SK-N-SH (cell line): ENCODE results near the gene OR10T2. TPM values are rescaled to one million over a fixed set of nuclear protein-coding genes. Genes with fewer than 3 reads are reported as not detected.

ENCODE experiments used
- CTCF ChIA-PET: fragments of 300-600, 350-600 bp; formaldehyde crosslinking; extraction: SDS; loops from one replicate; lab custom pipeline; 2021; lab: Yijun Ruan, JAX
- POLR2A ChIA-PET: fragments of 350-600 bp; sonication (Branson Sonifier 250); formaldehyde crosslinking; extraction: SDS; loops from one replicate; lab custom pipeline; 2020; ENCODE audit warnings: antibody characterized with exemption, inconsistent platforms; lab: Yijun Ruan, JAX
- DNase-seq: peaks from one replicate; pipeline ENCODE4 v3.0.0; 2012
- H2AFZ ChIP-seq: fragments of 200-600 bp; sonication (generic); 2 replicates; pipeline ENCODE4 v1.8.1; 2016; ENCODE audit warnings: antibody characterized with exemption, mild to moderate bottlenecking, low read depth
- H3F3A ChIP-seq: fragments of 200-600 bp; sonication (generic); replicated peaks from 2 replicates; pipeline ENCODE3; 2016; ENCODE audit warnings: antibody characterized with exemption, mild to moderate bottlenecking; ENCODE audit not compliant: insufficient read depth
- H3K27ac ChIP-seq, 2 experiments: fragments of 200-500 bp in 1 of 2; fragments of 200-600 bp in 1 of 2; sonication (Bioruptor generic) in 1 of 2; sonication (generic), shearing (Covaris generic) in 1 of 2; 2 replicates each; pipeline versions ENCODE4 v1.5.1 to v1.6.1; 2014 to 2016; ENCODE audit warnings: low read depth in 2 of 2, inconsistent platforms in 1 of 2, low read length in 1 of 2, mild to moderate bottlenecking in 1 of 2, mixed read lengths in 1 of 2
- H3K27me3 ChIP-seq: fragments of 200-600 bp; sonication (generic), shearing (Covaris generic); 2 replicates; pipeline ENCODE4 v1.6.1; 2016; ENCODE audit warnings: mixed run types; ENCODE audit not compliant: insufficient read depth
- H3K36me3 ChIP-seq, 2 experiments: fragments of 200-500 bp in 1 of 2; fragments of 200-600 bp in 1 of 2; sonication (Bioruptor generic) in 1 of 2; sonication (generic) in 1 of 2; replicated peaks in 1 of 2; 2 replicates each; pipeline versions ENCODE3 to v1.5.1; 2014 to 2016; ENCODE audit warnings: low read length in 1 of 2, mild to moderate bottlenecking in 1 of 2; ENCODE audit not compliant: insufficient read depth in 2 of 2, control insufficient read depth in 1 of 2
- H3K4me1 ChIP-seq, 2 experiments: fragments of 200-500 bp in 1 of 2; fragments of 200-600 bp in 1 of 2; sonication (Bioruptor generic) in 1 of 2; sonication (generic), shearing (Covaris generic) in 1 of 2; 2 replicates each; pipeline versions ENCODE4 v1.5.1 to v1.6.1; 2014 to 2016; ENCODE audit warnings: low read depth in 1 of 2, low read length in 1 of 2, mixed run types in 1 of 2; ENCODE audit not compliant: insufficient read depth in 2 of 2, control insufficient read depth in 1 of 2
- H3K4me2 ChIP-seq: fragments of 200-600 bp; sonication (generic), shearing (Covaris generic); 2 replicates; pipeline ENCODE4 v1.6.1; 2017; ENCODE audit warnings: mixed run types
- H3K4me3 ChIP-seq, 2 experiments: fragments of 200-500 bp in 1 of 2; fragments of 200-600 bp in 1 of 2; sonication (Bioruptor generic) in 1 of 2; sonication (generic), shearing (Covaris generic) in 1 of 2; 2 replicates each; pipeline versions ENCODE4 v1.5.1 to v1.8.1; 2014 to 2016; ENCODE audit warnings: low read depth in 2 of 2, inconsistent platforms in 1 of 2, low read length in 1 of 2, mild to moderate bottlenecking in 1 of 2, mixed read lengths in 1 of 2, moderate library complexity in 1 of 2
- H3K79me2 ChIP-seq: fragments of 200-600 bp; sonication (generic); 2 replicates; pipeline ENCODE4 v1.8.1; 2017; ENCODE audit warnings: mild to moderate bottlenecking; ENCODE audit not compliant: insufficient read depth
- H3K9ac ChIP-seq: fragments of 200-600 bp; sonication (generic); 2 replicates; pipeline ENCODE4 v1.6.1; 2017; ENCODE audit warnings: mixed run types
- H3K9me2 ChIP-seq: fragments of 200-600 bp; sonication (generic); 2 replicates; pipeline ENCODE4 v1.6.1; 2017; ENCODE audit warnings: mixed run types
- H3K9me3 ChIP-seq: fragments of 200-600 bp; sonication (generic); 2 replicates; pipeline ENCODE4 v1.6.1; 2017; ENCODE audit warnings: mixed run types, mild to moderate bottlenecking, moderate library complexity
- H4K20me1 ChIP-seq: fragments of 200-600 bp; sonication (generic); 2 replicates; pipeline ENCODE4 v1.6.1; 2017; ENCODE audit warnings: mild to moderate bottlenecking, mixed run types; ENCODE audit not compliant: insufficient read depth
- CHD2 ChIP-seq: fragments of 150-350 bp; IDR thresholded peaks from 2 replicates; pipeline ENCODE4 v1.6.1; 2018; ENCODE audit warnings: low read length; ENCODE audit not compliant: partially characterized antibody
- EP300 ChIP-seq, 2 experiments: IDR thresholded peaks; 2 replicates each; pipeline versions ENCODE4 v1.4.0 to v1.6.1; 2012; ENCODE audit warnings: borderline replicate concordance in 1 of 2, low read depth in 1 of 2, low read length in 1 of 2
- EZH2phosphoT487 ChIP-seq: fragments of 200-600 bp; sonication (generic); IDR thresholded peaks from 2 replicates; pipeline ENCODE4 v1.6.1; 2017; ENCODE audit warnings: low read depth, mixed run types, mild to moderate bottlenecking, antibody characterized with exemption, moderate library complexity, borderline replicate concordance
- FOXJ3 ChIP-seq: sonication (generic); formaldehyde crosslinking; IDR thresholded peaks from 2 replicates; pipeline ENCODE4 v1.5.1; 2020; ENCODE audit warnings: mild to moderate bottlenecking, missing genetic modification reagents
- GATA2 ChIP-seq: sonication (generic); formaldehyde crosslinking; IDR thresholded peaks from 2 replicates; pipeline ENCODE4 v1.5.0; 2020; ENCODE audit warnings: mild to moderate bottlenecking, missing genetic modification reagents
- JUND ChIP-seq: IDR thresholded peaks from 2 replicates; pipeline ENCODE4 v1.4.0; 2012
- MEF2A ChIP-seq: IDR thresholded peaks from 2 replicates; pipeline ENCODE4 v1.4.0; 2012; ENCODE audit warnings: low read depth, borderline replicate concordance
- NFIC ChIP-seq: IDR thresholded peaks from 2 replicates; pipeline ENCODE4 v1.4.0; 2012; ENCODE audit warnings: borderline replicate concordance
- RAD21 ChIP-seq: IDR thresholded peaks from 2 replicates; pipeline ENCODE4 v1.6.1; 2012; ENCODE audit warnings: mild to moderate bottlenecking, low read length
- RCOR1 ChIP-seq: fragments of 150-350 bp; IDR thresholded peaks from 2 replicates; pipeline ENCODE4 v1.6.1; 2017; ENCODE audit warnings: antibody characterized with exemption, low read length
- RFX5 ChIP-seq: IDR thresholded peaks from 2 replicates; pipeline ENCODE4 v1.6.1; 2012; ENCODE audit warnings: mild to moderate bottlenecking, improper control_type of control experiment, low read length
- SIN3A ChIP-seq: IDR thresholded peaks from 2 replicates; pipeline ENCODE4 v1.6.1; 2012; ENCODE audit warnings: low read depth, mild to moderate bottlenecking, low read length, moderate library complexity, borderline replicate concordance
- SMC3 ChIP-seq: IDR thresholded peaks from 2 replicates; pipeline ENCODE4 v1.6.1; 2012; ENCODE audit warnings: low read depth, low read length, improper control_type of control experiment
- TCF12 ChIP-seq: IDR thresholded peaks from 2 replicates; pipeline ENCODE4 v1.4.0; 2012
- TEAD4 ChIP-seq: IDR thresholded peaks from 2 replicates; pipeline ENCODE4 v1.4.0; 2012; ENCODE audit warnings: mild to moderate bottlenecking, borderline replicate concordance; ENCODE audit not compliant: insufficient read depth
- USF2 ChIP-seq: fragments of 150-350 bp; IDR thresholded peaks from 2 replicates; pipeline ENCODE4 v1.6.1; 2017; ENCODE audit warnings: antibody characterized with exemption, low read length, low read depth, borderline replicate concordance
- YY1 ChIP-seq: IDR thresholded peaks from 2 replicates; pipeline ENCODE4 v1.4.0; 2012; ENCODE audit warnings: low read depth, mild to moderate bottlenecking
- ZBTB33 ChIP-seq: IDR thresholded peaks from 2 replicates; pipeline ENCODE4 v1.4.0; 2012; ENCODE audit warnings: low read depth, borderline replicate concordance
- WGBS: methylation state at CpG from one replicate; pipeline ENCODE4 v1.1.6; 2017; ENCODE audit warnings: low lambda C conversion rate; 5-methylcytosine and 5-hydroxymethylcytosine counted together
- polyA plus RNA-seq, 3 experiments: library from polyadenylated mRNA; depleted of rRNA; stranded (reverse); fragments of >200 nt; gene quantifications; 2 replicates each; pipeline ENCODE4 v1.2.3, GENCODE V29; 2012
- TF ChIP-seq, protein P1 (sequence below): IDR thresholded peaks from 2 replicates; pipeline ENCODE4 v1.6.1; 2012; ENCODE audit warnings: mild to moderate bottlenecking, low read depth, low read length, moderate library complexity
- TF ChIP-seq, protein P2 (sequence below): IDR thresholded peaks from 2 replicates; pipeline ENCODE4; 2012

OR10T2 gene
- polyA plus RNA-seq, 1 of the 3 experiments (the other 2 are of a cell fraction), result not detected

GRCh38 chr1:158400871-158401270 is 1.6 kb upstream of the OR10T2 start:
- H3K36me3 ChIP-seq, result no peaks in the 10 kb centered on the region
- no peaks in the 10 kb centered on the region for H3F3A ChIP-seq
- no peak overlapping the region for H3K27ac ChIP-seq
- H3K27me3 ChIP-seq, result no peaks in the 10 kb centered on the region
- no peak for TF ChIP-seq USF2
- TF ChIP-seq, protein P1, sequence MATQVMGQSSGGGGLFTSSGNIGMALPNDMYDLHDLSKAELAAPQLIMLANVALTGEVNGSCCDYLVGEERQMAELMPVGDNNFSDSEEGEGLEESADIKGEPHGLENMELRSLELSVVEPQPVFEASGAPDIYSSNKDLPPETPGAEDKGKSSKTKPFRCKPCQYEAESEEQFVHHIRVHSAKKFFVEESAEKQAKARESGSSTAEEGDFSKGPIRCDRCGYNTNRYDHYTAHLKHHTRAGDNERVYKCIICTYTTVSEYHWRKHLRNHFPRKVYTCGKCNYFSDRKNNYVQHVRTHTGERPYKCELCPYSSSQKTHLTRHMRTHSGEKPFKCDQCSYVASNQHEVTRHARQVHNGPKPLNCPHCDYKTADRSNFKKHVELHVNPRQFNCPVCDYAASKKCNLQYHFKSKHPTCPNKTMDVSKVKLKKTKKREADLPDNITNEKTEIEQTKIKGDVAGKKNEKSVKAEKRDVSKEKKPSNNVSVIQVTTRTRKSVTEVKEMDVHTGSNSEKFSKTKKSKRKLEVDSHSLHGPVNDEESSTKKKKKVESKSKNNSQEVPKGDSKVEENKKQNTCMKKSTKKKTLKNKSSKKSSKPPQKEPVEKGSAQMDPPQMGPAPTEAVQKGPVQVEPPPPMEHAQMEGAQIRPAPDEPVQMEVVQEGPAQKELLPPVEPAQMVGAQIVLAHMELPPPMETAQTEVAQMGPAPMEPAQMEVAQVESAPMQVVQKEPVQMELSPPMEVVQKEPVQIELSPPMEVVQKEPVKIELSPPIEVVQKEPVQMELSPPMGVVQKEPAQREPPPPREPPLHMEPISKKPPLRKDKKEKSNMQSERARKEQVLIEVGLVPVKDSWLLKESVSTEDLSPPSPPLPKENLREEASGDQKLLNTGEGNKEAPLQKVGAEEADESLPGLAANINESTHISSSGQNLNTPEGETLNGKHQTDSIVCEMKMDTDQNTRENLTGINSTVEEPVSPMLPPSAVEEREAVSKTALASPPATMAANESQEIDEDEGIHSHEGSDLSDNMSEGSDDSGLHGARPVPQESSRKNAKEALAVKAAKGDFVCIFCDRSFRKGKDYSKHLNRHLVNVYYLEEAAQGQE, result no peak
- no peak for TF ChIP-seq GATA2 (CRISPR knock-in tag)
- no peak for TF ChIP-seq SIN3A
- TF ChIP-seq, protein P2, sequence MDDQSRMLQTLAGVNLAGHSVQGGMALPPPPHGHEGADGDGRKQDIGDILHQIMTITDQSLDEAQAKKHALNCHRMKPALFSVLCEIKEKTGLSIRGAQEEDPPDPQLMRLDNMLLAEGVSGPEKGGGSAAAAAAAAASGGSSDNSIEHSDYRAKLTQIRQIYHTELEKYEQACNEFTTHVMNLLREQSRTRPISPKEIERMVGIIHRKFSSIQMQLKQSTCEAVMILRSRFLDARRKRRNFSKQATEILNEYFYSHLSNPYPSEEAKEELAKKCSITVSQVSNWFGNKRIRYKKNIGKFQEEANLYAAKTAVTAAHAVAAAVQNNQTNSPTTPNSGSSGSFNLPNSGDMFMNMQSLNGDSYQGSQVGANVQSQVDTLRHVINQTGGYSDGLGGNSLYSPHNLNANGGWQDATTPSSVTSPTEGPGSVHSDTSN, result no peak
- TF ChIP-seq RCOR1, result no peak
- no peak for TF ChIP-seq TEAD4
- no peak for TF ChIP-seq JUND
- TF ChIP-seq YY1, result no peak
- no peak for TF ChIP-seq NFIC
- no peak for TF ChIP-seq RFX5
- H3K9me3 ChIP-seq, result no peaks in the 10 kb centered on the region
- H2AFZ ChIP-seq, result 0 out of 2 replicates have a peak overlapping the region, but pooled peaks have one; percentile 22
- POLR2A ChIA-PET, result no interaction called here
- WGBS, result 4% methylated on average over 3 of the region's 3 CpGs
- no peak overlapping the region for H3K4me2 ChIP-seq
- no peaks in the 10 kb centered on the region for H4K20me1 ChIP-seq
- no peak for DNase-seq
- no peak overlapping the region for H3K4me3 ChIP-seq
- no peaks in the 10 kb centered on the region for H3K9me2 ChIP-seq
- CTCF ChIA-PET, result no interaction called here
- no peaks in the 10 kb centered on the region for H3K4me1 ChIP-seq
- H3K79me2 ChIP-seq, result no peaks in the 10 kb centered on the region
- no peak overlapping the region for H3K9ac ChIP-seq

DNA sequence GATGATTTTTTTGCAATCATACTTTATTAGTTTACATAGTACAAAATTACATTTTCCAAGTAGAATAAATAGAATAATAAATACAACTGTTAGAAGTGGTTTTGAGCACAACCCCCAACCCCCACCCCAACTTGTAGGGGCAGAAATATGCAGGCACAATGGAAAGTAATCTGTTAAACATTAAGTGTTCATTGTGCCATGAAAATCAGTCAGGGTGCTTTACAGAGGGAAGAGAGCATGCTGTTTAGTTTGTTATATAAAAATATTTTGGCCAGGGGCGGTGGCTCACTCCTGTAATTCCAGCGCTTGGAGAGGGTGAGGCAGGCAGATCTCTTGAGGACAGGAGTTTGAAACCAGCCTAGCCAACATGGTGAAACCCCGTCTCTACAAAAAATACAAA is 2.6 kb downstream of the OR10T2 start:
- H3K4me1 ChIP-seq, result no peaks in the 10 kb centered on the region
- H3K36me3 ChIP-seq, result no peaks in the 10 kb centered on the region
- no peak overlapping the region for H3K4me3 ChIP-seq
- H4K20me1 ChIP-seq, result no peaks in the 10 kb centered on the region
- no peaks in the 10 kb centered on the region for H3K9me2 ChIP-seq
- no peak overlapping the region for H3K9ac ChIP-seq
- POLR2A ChIA-PET, result no interaction called here
- 3% methylated on average over 3 of the region's 3 CpGs for WGBS
- H2AFZ ChIP-seq, result no peak overlapping the region
- CTCF ChIA-PET, result no interaction called here
- H3K27me3 ChIP-seq, result no peaks in the 10 kb centered on the region
- no peaks in the 10 kb centered on the region for H3F3A ChIP-seq
- DNase-seq, result no peak
- H3K27ac ChIP-seq, result no peak overlapping the region
- H3K4me2 ChIP-seq, result no peak overlapping the region
- H3K79me2 ChIP-seq, result no peaks in the 10 kb centered on the region
- H3K9me3 ChIP-seq, result no peaks in the 10 kb centered on the region
- TF ChIP-seq TCF12 (no peak), CHD2 (no peak), RFX5 (no peak), FOXJ3 (CRISPR knock-in tag) (no peak), MEF2A (no peak), EZH2phosphoT487 (no peak), RAD21 (no peak), USF2 (no peak), SMC3 (no peak), EP300 (IDR thresholded peaks at IDR 0.05; ENCODE audit: borderline replicate concordance in 1 of 2, low read depth in 1 of 2, low read length in 1 of 2) (no peak), ZBTB33 (no peak)
